Endothelial cell of umbilical vein (primary cell): ENCODE results near the gene TMEM54. TPM values are rescaled to one million over a fixed set of nuclear protein-coding genes. Genes with fewer than 3 reads are reported as not detected.

ENCODE experiments used
- BruUV-seq: library from RNA; stranded (reverse); fragments of 400-500 nt; replicated peaks from 2 replicates; lab custom pipeline; 2021; lab: Mats Ljungman, UMichigan
- CTCF ChIA-PET: fragments of 300-600, 350-600 bp; sonication (Branson Sonifier 250); formaldehyde crosslinking; loops from one replicate; lab custom pipeline; 2021; ENCODE audit warnings: antibody characterized with exemption, inconsistent platforms; lab: Charles Lee
- POLR2A ChIA-PET: fragments of 300-600, 350-600 bp; sonication (Branson Sonifier 250); formaldehyde crosslinking; loops from one replicate; lab custom pipeline; 2021; ENCODE audit warnings: antibody characterized with exemption, inconsistent platforms; lab: Charles Lee
- DNase-seq: peaks from one replicate; pipeline ENCODE4 v3.0.0-alpha.2; 2011; ENCODE audit warnings: low read depth, low spot score
- FAIRE-seq: peaks from 2 replicates; lab custom pipeline; 2011; peaks lifted over from hg19 to GRCh38; lab: Jason Lieb, UNC
- H2AFZ ChIP-seq: 2 replicates; pipeline ENCODE4 v1.6.0; 2012; ENCODE audit warnings: low read depth, low read length, control low read depth, inconsistent platforms
- H3K27ac ChIP-seq: 2 replicates; pipeline ENCODE4 v1.5.1; 2011; ENCODE audit warnings: low read depth, mild to moderate bottlenecking, control low read depth, low read length, moderate library complexity; ENCODE audit not compliant: insufficient read depth
- H3K27me3 ChIP-seq, 2 experiments: 2 replicates each; pipeline versions ENCODE4 v1.6.0 to v1.6.1; 2011; ENCODE audit warnings: low read length in 2 of 2, mixed read lengths in 1 of 2; ENCODE audit not compliant: control insufficient read depth in 2 of 2, insufficient read depth in 2 of 2
- H3K36me3 ChIP-seq, 2 experiments: 2 replicates in 1 of 2; 3 replicates in 1 of 2; pipeline ENCODE4 v1.5.1; 2011; ENCODE audit warnings: low read length in 2 of 2, mild to moderate bottlenecking in 1 of 2, moderate library complexity in 1 of 2; ENCODE audit not compliant: control insufficient read depth in 2 of 2, insufficient read depth in 2 of 2; ENCODE audit errors: extremely low read depth in 1 of 2
- H3K4me1 ChIP-seq: 3 replicates; pipeline ENCODE4 v1.5.1; 2011; ENCODE audit warnings: mild to moderate bottlenecking, low read length; ENCODE audit not compliant: control insufficient read depth, insufficient read depth; ENCODE audit errors: extremely low read depth
- H3K4me2 ChIP-seq: 2 replicates; pipeline ENCODE4 v1.6.1; 2011; ENCODE audit warnings: low read length, control low read depth, mixed read lengths; ENCODE audit not compliant: insufficient read depth
- H3K4me3 ChIP-seq, 3 experiments: fragments of 200-600 bp in 1 of 3; sonication (generic), shearing (Covaris generic) in 1 of 3; replicated peaks in 1 of 3; 2 replicates each; pipeline ENCODE4 v1.5.1; 2011 to 2016; ENCODE audit warnings: control low read depth in 3 of 3, low read length in 3 of 3, mild to moderate bottlenecking in 2 of 3, inconsistent platforms in 1 of 3, low read depth in 1 of 3, moderate library complexity in 1 of 3; ENCODE audit not compliant: insufficient read depth in 1 of 3
- H3K79me2 ChIP-seq: 2 replicates; pipeline ENCODE4 v1.6.0; 2012; ENCODE audit warnings: low read length, inconsistent platforms; ENCODE audit not compliant: control insufficient read depth, insufficient read depth
- H3K9ac ChIP-seq: replicated peaks from 2 replicates; pipeline ENCODE3; 2011; ENCODE audit warnings: low read length, control low read depth; ENCODE audit not compliant: insufficient read depth; ENCODE audit errors: extremely low read depth
- H3K9me1 ChIP-seq: replicated peaks from 3 replicates; pipeline ENCODE4 v1.6.0; 2011; ENCODE audit warnings: mild to moderate bottlenecking, low read length; ENCODE audit not compliant: control insufficient read depth, insufficient read depth; ENCODE audit errors: extremely low read depth
- H3K9me3 ChIP-seq: replicated peaks from 2 replicates; pipeline ENCODE4 v1.5.1; 2012; ENCODE audit warnings: low read length, inconsistent platforms; ENCODE audit not compliant: control insufficient read depth, insufficient read depth
- H4K20me1 ChIP-seq: replicated peaks from 2 replicates; pipeline ENCODE3; 2011; ENCODE audit warnings: mild to moderate bottlenecking, low read length; ENCODE audit not compliant: control insufficient read depth, insufficient read depth; ENCODE audit errors: extremely low read depth
- CTCF ChIP-seq, 2 donors: IDR thresholded peaks; 1 replicate in 1 of 2; 2 replicates in 1 of 2; pipeline ENCODE4 v1.5.1; 2011; ENCODE audit warnings: low read length in 2 of 2, mild to moderate bottlenecking in 2 of 2, moderate library complexity in 2 of 2, control low read depth in 1 of 2, inconsistent platforms in 1 of 2, low read depth in 1 of 2; ENCODE audit not compliant: insufficient read depth in 1 of 2; ENCODE audit errors: extremely low read depth in 1 of 2
- EZH2 ChIP-seq: IDR thresholded peaks from 2 replicates; pipeline ENCODE4 v1.6.1; 2012; ENCODE audit warnings: borderline replicate concordance, low read depth, mild to moderate bottlenecking, moderate library complexity, low read length, inconsistent platforms; ENCODE audit not compliant: severe bottlenecking
- FOS ChIP-seq: IDR thresholded peaks from 2 replicates; pipeline ENCODE4 v1.6.1; 2011; ENCODE audit warnings: mild to moderate bottlenecking, low read length, moderate library complexity, borderline replicate concordance; ENCODE audit not compliant: insufficient read depth
- JUN ChIP-seq: IDR thresholded peaks from 2 replicates; pipeline ENCODE4 v1.6.1; 2011; ENCODE audit warnings: borderline replicate concordance, low read depth; ENCODE audit not compliant: insufficient read length, insufficient read depth
- MAX ChIP-seq: IDR thresholded peaks from 2 replicates; pipeline ENCODE4 v1.6.1; 2011; ENCODE audit not compliant: insufficient read depth, insufficient read length
- POLR2A ChIP-seq: IDR thresholded peaks from 2 replicates; pipeline ENCODE4 v1.6.1; 2012; ENCODE audit warnings: low read depth, mild to moderate bottlenecking, control low read depth, low read length
- dilution Hi-C: fragments of 300-500 bp; cut with MboI; formaldehyde crosslinking; loops from one replicate; pipeline ENCODE4 v1.15.0; 2019; ENCODE audit warnings: low sequenced_read_pairs; ENCODE audit not compliant: extremely low pct_ligation_motif_present
- intact Hi-C: fragments of 100-400 bp; cut with micrococcal nuclease; formaldehyde crosslinking; loops from one replicate; pipeline ENCODE4 v1.10.0; 2022
- polyA plus RNA-seq, 4 experiments: library from polyadenylated mRNA; depleted of rRNA in 3 of 4; stranded (reverse) in 3 of 4; unstranded in 1 of 4; fragments of >200 nt; gene quantifications; 2 replicates each; pipeline versions ENCODE4 v1.2.1 to v1.2.3, GENCODE V29; 2011 to 2012; ENCODE audit warnings: missing spikeins in 1 of 4
- total RNA-seq: library from RNA; stranded (reverse); gene quantifications from 2 replicates; pipeline ENCODE4 v1.2.3, GENCODE V29; 2021

TMEM54 gene
- total and polyA plus RNA-seq, 2 donors (not counting 3 experiments of a cell fraction or from before 2014, with no cell fraction given), result 23.6 to 77.2 TPM

GRCh38 chr1:32865639-32866405 is 35.4 kb downstream of the TMEM54 start:
- Histone ChIP-seq H3K9me1 (no peaks in the 10 kb centered on the region), H3K4me1 (peaks cover 9% of the 10 kb centered on the region), H4K20me1 (no peaks in the 10 kb centered on the region), H3K79me2 (no peaks in the 10 kb centered on the region), H3K9ac (no peak overlapping the region), H3K36me3 (no peaks in the 10 kb centered on the region), H3K27ac (no peak overlapping the region), H3K9me3 (no peaks in the 10 kb centered on the region), H3K4me3 (no peak overlapping the region), H2AFZ (no peak overlapping the region), H3K27me3 (peaks cover 0 to 2% of the 10 kb centered on the region in 2 experiments), H3K4me2 (no peak overlapping the region)
- POLR2A ChIA-PET, result interaction anchor here (0.7 kb wide), 1 partner anchor 56 kb away, joined by 3 read pairs; no protein-coding TSS in a partner anchor
- CTCF ChIA-PET, result interaction anchor here (1.3 kb wide), 1 partner anchor 9 kb away, joined by 3 read pairs; no protein-coding TSS in a partner anchor
- TF ChIP-seq EZH2, result no peak
- no peak for TF ChIP-seq MAX
- no peak for TF ChIP-seq JUN
- no peak for TF ChIP-seq POLR2A
- BruUV-seq, result no TSS peak
- intact Hi-C loops, result no loop called here
- DNase-seq, result no peak
- FAIRE-seq, result no peak
- dilution Hi-C loops, result no loop called here

DNA sequence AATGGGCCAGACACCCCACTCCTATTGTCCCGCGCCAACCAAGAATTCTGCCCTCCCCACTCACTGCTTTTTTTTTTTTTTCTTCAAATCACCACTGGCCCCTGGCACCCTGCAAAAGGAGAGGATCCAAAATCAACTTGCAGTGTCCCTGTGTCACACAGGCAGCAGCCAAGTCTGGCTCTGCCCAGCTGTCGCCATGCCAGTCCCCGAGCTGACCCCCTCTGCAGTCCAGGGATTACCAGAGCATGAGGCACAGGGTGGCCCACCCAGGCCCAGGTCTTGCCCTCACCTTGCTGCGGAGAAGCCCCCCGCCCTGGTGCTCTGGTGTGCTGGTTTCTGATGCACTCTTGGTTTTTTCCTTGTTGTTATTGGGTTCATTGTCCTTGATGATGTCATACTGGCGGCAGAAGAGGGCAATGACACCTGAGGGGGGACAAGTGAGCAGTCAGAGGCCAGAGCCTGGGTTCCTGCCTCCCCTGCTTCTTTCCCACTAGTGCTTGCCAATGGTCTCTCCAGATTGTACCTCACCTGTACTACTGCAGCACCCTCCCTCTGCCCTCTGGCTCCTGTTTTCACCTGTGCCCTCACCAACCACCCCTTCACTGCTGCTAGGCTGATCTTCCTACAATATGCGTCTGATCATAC is 36.7 kb downstream of the TMEM54 start:
- dilution Hi-C loops, result no loop called here
- Histone ChIP-seq H3K27ac (no peak overlapping the region), H3K9ac (no peak overlapping the region), H3K9me1 (no peaks in the 10 kb centered on the region), H2AFZ (no peak overlapping the region), H3K36me3 (no peaks in the 10 kb centered on the region), H3K4me3 (no peak overlapping the region), H4K20me1 (no peaks in the 10 kb centered on the region), H3K4me1 (peaks cover 9% of the 10 kb centered on the region), H3K9me3 (no peaks in the 10 kb centered on the region), H3K27me3 (no peaks in the 10 kb centered on the region), H3K4me2 (no peak overlapping the region), H3K79me2 (no peaks in the 10 kb centered on the region)
- intact Hi-C loops, result no loop called here
- FAIRE-seq, result no peak
- ChIA-PET CTCF (no interaction called here), POLR2A (no interaction called here)
- no TSS peak for BruUV-seq
- DNase-seq, result no peak
- no peak for TF ChIP-seq FOS
- no peak for TF ChIP-seq CTCF (IDR thresholded peaks at IDR 0.05; ENCODE audit: extremely low read depth in 1 of 2, insufficient read depth in 1 of 2, low read depth in 1 of 2, low read length in 2 of 2)
